GM21447 (cell line): ENCODE results near the gene SKA1.
"Not testable (repeated sequence)": the region's sequence is repeated elsewhere in the genome, so short reads cannot be mapped to it uniquely, and the experiment has no call there.

Experiments
- ATAC-seq: cut with Tn5 transposase; IDR thresholded peaks from one replicate; pipeline ENCODE4 v1.9.1; 2021; ENCODE audit not compliant: unreplicated experiment

Gene SKA1

DNA sequence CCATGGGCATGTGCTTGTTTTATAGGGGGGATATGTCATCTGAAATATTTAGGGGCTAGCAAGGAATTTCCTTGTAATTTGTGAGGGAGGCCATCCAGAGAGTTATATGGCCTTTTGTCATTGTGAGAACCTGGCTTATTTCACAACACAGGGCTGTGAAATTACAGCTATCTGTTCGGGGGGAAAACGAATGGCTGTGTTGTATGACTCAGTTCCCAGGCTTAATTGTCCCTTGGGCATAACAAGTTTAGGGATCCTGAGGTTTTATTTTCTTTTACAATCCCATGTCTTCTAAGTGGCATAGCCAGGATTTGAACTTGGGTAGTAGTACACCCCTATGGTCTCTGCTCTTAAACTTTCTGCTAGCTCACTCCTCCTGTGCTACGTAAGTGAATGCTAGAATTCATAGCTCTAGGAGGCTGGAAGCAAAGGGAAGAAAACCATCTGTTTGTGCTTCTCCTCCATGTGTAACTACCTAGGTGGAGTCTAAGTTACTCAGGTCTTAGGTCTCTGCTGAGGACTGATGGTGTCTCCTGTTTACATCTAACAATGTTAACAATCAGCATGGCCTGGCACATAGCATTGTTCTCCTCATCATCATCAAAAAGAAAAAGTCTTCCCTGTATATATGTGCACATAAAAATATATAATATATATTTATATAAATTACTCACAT is 53.8 kb downstream of the SKA1 start:
- ATAC-seq, result no peak

DNA sequence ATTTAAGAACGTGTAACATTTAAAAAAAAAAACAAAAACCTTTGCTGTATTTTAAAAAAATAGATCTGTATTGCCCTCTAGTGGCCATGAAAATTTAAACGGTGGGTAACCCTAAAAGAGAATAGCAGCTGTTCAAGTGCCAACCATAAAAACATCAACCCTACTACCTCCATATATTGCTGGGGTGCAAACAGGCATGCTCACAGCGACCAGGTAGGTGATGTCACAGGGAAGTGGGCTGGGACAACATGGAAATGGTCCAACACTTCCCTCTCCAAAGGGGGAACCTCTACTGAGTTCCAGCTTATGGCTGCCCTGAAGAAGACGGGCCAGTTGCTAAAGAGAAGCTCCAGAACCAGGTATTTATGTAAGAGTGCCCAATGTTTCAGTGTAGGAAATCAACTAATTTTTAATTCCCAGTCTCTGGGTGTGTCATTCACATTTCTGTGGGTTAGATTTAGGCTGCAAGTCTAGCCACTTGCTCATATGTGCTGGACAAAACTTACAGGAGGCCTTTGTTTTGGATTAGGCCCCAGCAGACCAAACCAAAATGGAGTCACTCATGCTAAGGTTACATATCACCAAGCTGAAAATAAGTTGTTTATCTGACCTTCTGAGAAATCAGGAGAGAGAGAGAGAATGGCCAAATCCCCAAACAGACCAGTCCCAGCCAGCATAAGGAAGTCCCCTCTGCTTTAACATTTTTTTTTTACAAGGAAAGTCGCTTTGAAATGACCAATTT is 54.5 kb downstream of the SKA1 start:
- no peak for ATAC-seq

DNA sequence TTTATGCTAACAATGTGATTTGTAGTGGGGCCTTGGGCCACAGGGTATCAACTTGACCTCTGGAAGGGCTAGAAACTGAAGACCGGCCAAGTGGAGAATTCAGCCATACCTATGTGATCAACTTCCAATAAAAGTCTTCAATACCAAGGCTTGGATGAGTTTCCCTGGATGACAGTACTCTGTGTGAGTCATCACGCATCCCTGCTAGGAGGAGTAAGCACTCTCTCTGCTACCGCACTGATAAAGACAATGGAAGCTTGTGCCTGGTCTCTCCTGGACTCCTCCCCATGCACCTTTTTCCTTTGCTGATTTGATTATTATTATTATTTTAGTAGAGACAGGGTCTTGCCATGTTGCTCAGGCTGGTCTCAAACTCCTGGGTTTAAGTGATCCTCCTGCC is 58.1 kb downstream of the SKA1 start:
- ATAC-seq, result no peak

DNA sequence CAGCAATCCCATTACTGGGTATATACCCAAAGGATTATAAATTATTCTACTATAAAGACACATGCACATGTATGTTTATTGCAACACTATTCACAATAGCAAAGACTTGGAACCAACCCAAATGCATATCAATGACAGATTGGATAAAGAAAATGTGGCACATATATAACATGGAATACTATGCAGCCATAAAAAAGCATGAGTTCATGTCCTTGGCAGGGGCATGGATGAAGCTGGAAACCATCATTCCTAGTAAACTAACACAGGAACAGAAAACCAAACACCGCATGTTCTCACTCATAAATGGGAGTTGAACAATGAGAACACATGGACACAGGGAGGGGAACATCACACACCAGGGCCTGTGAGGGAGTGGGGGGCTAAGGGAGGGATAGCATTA is 61.9 kb downstream of the SKA1 start:
- not testable (repeated sequence) for ATAC-seq

DNA sequence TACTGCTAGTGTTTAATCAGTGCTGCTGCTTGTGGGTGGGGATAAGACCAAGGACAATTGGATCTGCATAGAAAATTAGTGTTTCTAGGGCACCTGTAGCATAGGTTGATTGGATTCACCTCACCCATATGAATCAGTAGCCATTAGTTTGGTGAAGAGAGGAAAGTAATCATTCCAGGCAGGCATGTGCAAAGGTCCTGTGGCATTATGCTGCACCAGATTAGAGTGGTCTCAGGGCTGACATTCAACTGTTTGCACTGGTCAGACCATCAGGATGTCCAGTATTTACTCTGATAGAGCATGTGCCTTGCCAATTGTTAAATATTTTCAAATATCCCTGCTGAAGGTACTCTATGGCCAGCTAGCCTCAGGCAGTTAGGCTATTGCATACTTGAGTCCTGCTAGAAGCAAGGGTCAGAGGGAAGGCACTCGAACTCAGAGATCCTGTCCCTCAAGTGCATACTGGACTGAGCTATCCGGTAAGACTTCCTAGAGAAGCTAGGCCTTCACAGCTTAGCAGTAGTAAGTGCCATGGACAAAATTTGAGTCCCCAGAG is 64.7 kb downstream of the SKA1 start:
- ATAC-seq, result no peak

DNA sequence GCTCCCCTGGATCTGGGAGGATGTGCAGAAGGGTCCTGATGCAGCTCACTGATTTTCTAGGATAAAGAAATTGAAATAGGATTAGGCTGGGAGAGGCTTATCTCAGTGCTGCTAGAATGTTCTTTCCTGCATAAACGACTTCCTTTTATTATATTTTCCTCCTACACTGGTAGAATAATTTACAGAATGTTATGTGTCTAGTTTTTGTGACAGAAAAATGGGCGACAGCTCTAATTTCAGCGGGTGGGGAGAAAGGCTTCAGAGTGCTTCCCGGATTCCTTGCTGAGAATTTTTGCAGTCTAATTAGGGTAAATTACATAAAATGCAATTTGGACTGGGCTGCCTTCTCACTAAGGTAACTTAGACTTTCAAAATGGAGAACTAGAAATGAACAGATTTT is 66.2 kb downstream of the SKA1 start:
- no peak for ATAC-seq

DNA sequence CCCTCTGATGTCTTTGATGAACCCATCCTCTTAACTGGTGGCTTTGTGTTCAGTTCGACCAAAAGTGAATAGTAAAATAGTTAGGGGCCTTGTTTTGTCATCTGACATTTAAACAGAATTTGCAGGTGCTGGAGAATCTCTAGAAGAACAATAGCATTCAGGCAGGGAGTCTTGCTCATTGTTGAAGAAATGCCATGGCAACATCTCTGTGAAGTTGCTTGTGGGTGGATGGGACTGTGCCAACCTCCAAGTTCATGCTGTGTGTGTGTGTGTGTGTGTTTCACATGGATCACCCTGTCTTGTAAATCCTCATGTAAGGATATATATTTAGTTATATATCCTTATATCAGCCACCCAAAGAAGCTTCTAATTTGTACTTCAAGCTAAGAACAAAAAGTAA is 66.7 kb downstream of the SKA1 start:
- ATAC-seq, result no peak
